Type B pancreatic cell (in vitro differentiated cells): ENCODE data around the gene SUPT3H. TPM values are rescaled to one million over a fixed set of nuclear protein-coding genes. Genes with fewer than 3 reads are reported as not detected.

Source experiments
- DNase-seq: peaks from one replicate; pipeline ENCODE4 v3.0.0; 2021; ENCODE audit warnings: mixed read lengths; ENCODE audit not compliant: unreplicated experiment; ENCODE audit errors: extremely low spot score
- H3K27ac Mint-ChIP-seq: 2 replicates; pipeline ENCODE4 v1.8.0; 2021; ENCODE audit warnings: mild to moderate bottlenecking, mixed read lengths
- H3K27me3 Mint-ChIP-seq: 2 replicates; pipeline ENCODE4 v1.8.0; 2021; ENCODE audit warnings: mixed read lengths
- H3K36me3 Mint-ChIP-seq: 2 replicates; pipeline ENCODE4 v1.8.0; 2021; ENCODE audit warnings: mixed read lengths
- H3K4me1 Mint-ChIP-seq: one replicate; pipeline ENCODE4 v1.8.0; 2021; ENCODE audit warnings: mixed read lengths; ENCODE audit not compliant: unreplicated experiment
- H3K4me3 Mint-ChIP-seq: 2 replicates; pipeline ENCODE4 v1.8.0; 2021; ENCODE audit warnings: mild to moderate bottlenecking, mixed read lengths
- H3K9me3 Mint-ChIP-seq: 2 replicates; pipeline ENCODE4 v1.8.0; 2021; ENCODE audit warnings: mixed read lengths
- CTCF ChIP-seq: fragments of 200-600 bp; sonication (generic); conservative IDR thresholded peaks from 2 replicates; pipeline ENCODE4 v1.5.0; 2021; ENCODE audit warnings: antibody characterized with exemption, mild to moderate bottlenecking
- total RNA-seq: library from RNA; stranded (reverse); gene quantifications from 2 replicates; pipeline ENCODE4 v1.2.1, GENCODE V29; 2021; ENCODE audit warnings: low replicate concordance

The SUPT3H gene
- total RNA-seq, 1 donor from 2014 or later = 18.4 TPM

DNA sequence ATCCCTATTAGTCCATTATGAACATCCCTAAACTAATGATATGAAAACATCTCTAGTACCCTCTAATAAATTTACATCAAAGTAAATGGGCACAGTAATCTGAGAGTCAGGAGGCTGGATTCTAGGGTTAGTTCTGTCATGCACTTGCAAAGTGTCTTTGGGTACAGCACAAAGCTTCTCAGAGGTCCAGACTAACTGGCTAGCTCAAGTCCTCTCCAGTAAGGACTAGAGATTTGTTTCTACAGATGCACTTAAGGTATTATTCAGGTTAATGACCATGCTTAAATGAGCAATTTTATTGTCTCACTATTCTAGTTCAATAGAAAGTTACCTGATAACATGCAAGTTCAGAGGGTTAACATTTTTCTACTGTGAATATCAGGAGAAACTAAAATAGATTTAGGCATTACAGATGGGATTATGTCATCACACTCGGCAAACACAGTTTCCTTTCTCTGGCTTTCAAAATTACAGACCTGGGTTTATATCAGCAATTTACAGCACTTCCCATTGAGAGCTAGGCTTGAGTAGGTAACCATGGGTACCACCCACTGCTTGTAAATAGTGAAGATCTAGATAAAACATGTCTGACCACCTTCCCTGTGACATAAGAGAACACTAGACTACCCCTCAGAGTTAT, 452.5 kb downstream of the SUPT3H start:
- TF ChIP-seq CTCF = no peak
- no peak overlapping the region for H3K27ac Mint-ChIP-seq

GRCh38 chr6:44923444-44923843, 454.3 kb downstream of the SUPT3H start:
- Mint-ChIP-seq H3K9me3 (no peaks in the 10 kb centered on the region), H3K4me1 (peaks cover 32% of the 10 kb centered on the region), H3K27me3 (no peaks in the 10 kb centered on the region), H3K4me3 (no peak overlapping the region), H3K36me3 (no peaks in the 10 kb centered on the region), H3K27ac (no peak overlapping the region)
- no peak for DNase-seq
- TF ChIP-seq CTCF = no peak

More for the DNA sequence above, 452.5 kb downstream of the SUPT3H start:
- H3K9me3 Mint-ChIP-seq = no peaks in the 10 kb centered on the region
- DNase-seq = no peak
- no peak overlapping the region for H3K4me3 Mint-ChIP-seq
- H3K27me3 Mint-ChIP-seq = no peaks in the 10 kb centered on the region
- H3K36me3 Mint-ChIP-seq = no peaks in the 10 kb centered on the region
- peaks cover 24% of the 10 kb centered on the region for H3K4me1 Mint-ChIP-seq

- no peak overlapping the region for H3K4me3 Mint-ChIP-seq
- H3K27ac Mint-ChIP-seq = no peak overlapping the region
- peaks cover 34% of the 10 kb centered on the region for H3K4me1 Mint-ChIP-seq
Measured at GRCh38 chr6:44921798-44922197, 455.9 kb downstream of the SUPT3H start.

DNA sequence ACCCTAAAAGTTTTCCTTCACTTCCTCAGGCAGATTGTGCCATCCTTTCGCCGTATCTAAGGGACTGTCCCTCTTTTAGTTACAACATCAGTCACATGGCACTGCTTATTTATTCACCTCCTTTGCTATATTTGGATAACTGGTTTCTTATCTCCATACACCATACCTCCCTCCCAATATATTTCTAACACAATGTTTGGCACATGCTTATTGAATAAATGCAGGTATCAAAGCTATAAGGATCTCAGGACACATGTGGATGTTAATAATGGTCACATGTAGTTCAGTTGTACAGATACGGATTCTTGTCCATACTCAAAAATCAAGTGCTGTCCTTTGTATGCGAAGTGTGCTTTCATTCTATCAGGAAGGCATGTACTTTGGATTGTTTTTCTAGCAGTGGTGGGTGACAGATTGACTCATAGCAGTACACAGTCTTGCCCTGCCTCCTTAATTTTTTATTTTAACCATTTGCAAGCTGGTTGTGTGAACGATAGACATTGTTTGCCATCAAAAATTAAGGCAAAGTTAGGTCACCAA, 456.7 kb downstream of the SUPT3H start:
- no peak overlapping the region for H3K27ac Mint-ChIP-seq
- peaks cover 34% of the 10 kb centered on the region for H3K4me1 Mint-ChIP-seq
- TF ChIP-seq CTCF = no peak
- H3K36me3 Mint-ChIP-seq = no peaks in the 10 kb centered on the region
- H3K9me3 Mint-ChIP-seq = no peaks in the 10 kb centered on the region
- no peaks in the 10 kb centered on the region for H3K27me3 Mint-ChIP-seq
- no peak for DNase-seq
- no peak overlapping the region for H3K4me3 Mint-ChIP-seq

More at GRCh38 chr6:44921798-44922197, 455.9 kb downstream of the SUPT3H start:
- DNase-seq = no peak
- no peaks in the 10 kb centered on the region for H3K36me3 Mint-ChIP-seq
- no peak for TF ChIP-seq CTCF
- H3K9me3 Mint-ChIP-seq = no peaks in the 10 kb centered on the region
- H3K27me3 Mint-ChIP-seq = no peaks in the 10 kb centered on the region

- Mint-ChIP-seq H3K4me3 (no peak overlapping the region), H3K36me3 (no peaks in the 10 kb centered on the region), H3K4me1 (peaks cover 31% of the 10 kb centered on the region), H3K27me3 (no peaks in the 10 kb centered on the region), H3K9me3 (no peaks in the 10 kb centered on the region), H3K27ac (no peak overlapping the region)
- TF ChIP-seq CTCF = no peak
- no peak for DNase-seq
Measured at GRCh38 chr6:44918671-44919296, 458.9 kb downstream of the SUPT3H start.
